HepG2 (cell line): Measurements from ENCODE around the gene VARS2. TPM values are rescaled to one million over a fixed set of nuclear protein-coding genes. Genes with fewer than 3 reads are reported as not detected.

ENCODE experiments used
- ATAC-seq: fragments of 200-7000 bp; cut with Tn5 transposase; 3 replicates; pipeline ENCODE4 v1.9.1; 2020; ENCODE audit warnings: mild to moderate bottlenecking, moderate library complexity
- BruUV-seq: library from RNA; stranded (reverse); fragments of 400-500 nt; replicated peaks from 2 replicates; lab custom pipeline; 2021; lab: Mats Ljungman, UMichigan
- CTCF ChIA-PET: fragments of 300-600 bp; formaldehyde crosslinking; extraction: SDS; loops from one replicate; lab custom pipeline; 2021; ENCODE audit warnings: low total read pairs, inconsistent platforms, low intra/inter-chr PET ratio; lab: Yijun Ruan, JAX
- POLR2A ChIA-PET: fragments of 350-600 bp; sonication (Branson Sonifier 250); formaldehyde crosslinking; loops from one replicate; lab custom pipeline; 2020; ENCODE audit warnings: antibody characterized with exemption, inconsistent platforms; lab: Yijun Ruan, JAX
- DNase-seq: peaks from one replicate; pipeline ENCODE4 v3.0.0-alpha.2; 2015; ENCODE audit warnings: low spot score
- FAIRE-seq: peaks from 3 replicates; lab custom pipeline; 2011; peaks lifted over from hg19 to GRCh38; lab: Jason Lieb, UNC
- H2AFZ ChIP-seq: one replicate; pipeline ENCODE4 v1.6.1; 2011; ENCODE audit warnings: low read length, inconsistent platforms
- H3K27ac ChIP-seq: fragments of 300-600 bp; 3 replicates; pipeline ENCODE4 v1.8.0; 2011; ENCODE audit warnings: mixed run types, mild to moderate bottlenecking, mixed read lengths, low read length, inconsistent platforms; ENCODE audit not compliant: insufficient read depth; ENCODE audit errors: extremely low read length
- H3K27me3 ChIP-seq, 2 experiments: fragments of 200-600 bp in 1 of 2; 2 replicates in 1 of 2; 3 replicates in 1 of 2; pipeline versions ENCODE4 v1.6.0 to v1.8.0; 2011; ENCODE audit warnings: low read length in 2 of 2, mild to moderate bottlenecking in 2 of 2, moderate library complexity in 2 of 2, inconsistent platforms in 1 of 2; ENCODE audit not compliant: insufficient read depth in 2 of 2, control insufficient read depth in 1 of 2
- H3K36me3 ChIP-seq, 2 experiments: fragments of 200-600 bp in 1 of 2; replicated peaks in 1 of 2; 2 replicates in 1 of 2; 3 replicates in 1 of 2; pipeline versions ENCODE4 v1.5.1 to v1.8.0; 2011; ENCODE audit warnings: low read length in 2 of 2, inconsistent platforms in 1 of 2; ENCODE audit not compliant: insufficient read depth in 2 of 2, control insufficient read depth in 1 of 2
- H3K4me1 ChIP-seq: 2 replicates; pipeline ENCODE4 v1.5.1; 2012; ENCODE audit warnings: low read length, inconsistent platforms; ENCODE audit not compliant: insufficient read depth
- H3K4me2 ChIP-seq: 2 replicates; pipeline ENCODE4 v1.6.0; 2011; ENCODE audit warnings: low read depth, low read length, inconsistent platforms
- H3K4me3 ChIP-seq, 3 experiments: fragments of 200-600 bp in 1 of 3; sonication (generic), shearing (Covaris generic) in 1 of 3; replicated peaks in 1 of 3; 2 replicates each; pipeline ENCODE4 v1.5.1; 2011 to 2016; ENCODE audit warnings: low read length in 3 of 3, inconsistent platforms in 2 of 3, low read depth in 2 of 3, mild to moderate bottlenecking in 2 of 3, control low read depth in 1 of 3, mixed read lengths in 1 of 3; ENCODE audit not compliant: insufficient read depth in 1 of 3
- H3K79me2 ChIP-seq: one replicate; pipeline ENCODE4 v1.6.1; 2011; ENCODE audit warnings: low read length, inconsistent platforms; ENCODE audit not compliant: insufficient read depth
- H3K9ac ChIP-seq: 2 replicates; pipeline ENCODE4 v1.6.0; 2011; ENCODE audit warnings: mild to moderate bottlenecking, low read depth, low read length, inconsistent platforms; ENCODE audit not compliant: insufficient read depth
- H3K9me3 ChIP-seq: 2 replicates; pipeline ENCODE4 v1.5.1; 2012; ENCODE audit warnings: mild to moderate bottlenecking, low read length
- H4K20me1 ChIP-seq: 2 replicates; pipeline ENCODE4 v1.6.0; 2011; ENCODE audit warnings: inconsistent platforms, mild to moderate bottlenecking, low read length, moderate library complexity; ENCODE audit not compliant: insufficient read depth
- AGO1 ChIP-seq: fragments of 200-400 bp; formaldehyde crosslinking; IDR thresholded peaks from 2 replicates; pipeline ENCODE4 v1.6.1; 2017; ENCODE audit warnings: mild to moderate bottlenecking, low read depth, low read length, moderate library complexity; ENCODE audit not compliant: poor library complexity, severe bottlenecking
- FOXC1 ChIP-seq: sonication (generic); formaldehyde crosslinking; IDR thresholded peaks from 2 replicates; pipeline ENCODE4 v1.8.0; 2022; ENCODE audit warnings: mild to moderate bottlenecking, missing genetic modification reagents, borderline replicate concordance
- JUN ChIP-seq: sonication (generic); formaldehyde crosslinking; IDR thresholded peaks from 2 replicates; pipeline ENCODE4 v1.4.0; 2020; ENCODE audit warnings: mild to moderate bottlenecking, missing genetic modification reagents
- KDM4B ChIP-seq: sonication (generic); formaldehyde crosslinking; IDR thresholded peaks from 2 replicates; pipeline ENCODE4 v1.4.0; 2020; ENCODE audit warnings: missing genetic modification reagents
- MATR3 ChIP-seq: sonication (generic); formaldehyde crosslinking; IDR thresholded peaks from 2 replicates; pipeline ENCODE4 v1.4.0; 2020; ENCODE audit warnings: missing genetic modification reagents
- NFYB ChIP-seq: sonication (generic); formaldehyde crosslinking; IDR thresholded peaks from 2 replicates; pipeline ENCODE4 v1.4.0; 2020; ENCODE audit warnings: missing genetic modification reagents
- NPAS2 ChIP-seq: sonication (generic); formaldehyde crosslinking; IDR thresholded peaks from 2 replicates; pipeline ENCODE4 v1.8.0; 2022; ENCODE audit warnings: mild to moderate bottlenecking, missing genetic modification reagents, borderline replicate concordance
- PAWR ChIP-seq: sonication (generic); formaldehyde crosslinking; IDR thresholded peaks from 2 replicates; pipeline ENCODE4 v1.4.0; 2020; ENCODE audit warnings: missing genetic modification reagents, mild to moderate bottlenecking, borderline replicate concordance
- SP140L ChIP-seq: sonication (generic); formaldehyde crosslinking; IDR thresholded peaks from 2 replicates; pipeline ENCODE4 v1.4.0; 2020; ENCODE audit warnings: missing genetic modification reagents, borderline replicate concordance
- SP4 ChIP-seq: sonication (generic); formaldehyde crosslinking; IDR thresholded peaks from 2 replicates; pipeline ENCODE4 v1.8.1; 2023; ENCODE audit warnings: mild to moderate bottlenecking, missing genetic modification reagents
- SRSF4 ChIP-seq: fragments of 200-400 bp; formaldehyde crosslinking; IDR thresholded peaks from one replicate; pipeline ENCODE4 v1.6.1; 2018; ENCODE audit warnings: mild to moderate bottlenecking, low read depth, low read length, moderate library complexity; ENCODE audit not compliant: poor library complexity, severe bottlenecking
- STAG1 ChIP-seq: sonication (generic); formaldehyde crosslinking; IDR thresholded peaks from 2 replicates; pipeline ENCODE4 v1.4.0; 2020; ENCODE audit warnings: missing genetic modification reagents
- ZNF230 ChIP-seq: sonication (generic); formaldehyde crosslinking; IDR thresholded peaks from 2 replicates; pipeline ENCODE4 v1.4.0; 2020; ENCODE audit warnings: mild to moderate bottlenecking, missing genetic modification reagents
- ZNF878 ChIP-seq: sonication (generic); formaldehyde crosslinking; IDR thresholded peaks from 2 replicates; pipeline ENCODE4 v1.8.1; 2023; ENCODE audit warnings: mild to moderate bottlenecking, missing genetic modification reagents, moderate library complexity
- in situ Hi-C: cut with HindIII; loops from 2 replicates; pipeline ENCODE4 v1.10.0; 2017; ENCODE audit warnings: low pct_unique_long_range_greater_than_20kb; ENCODE audit not compliant: extremely low pct_ligation_motif_present
- intact Hi-C: fragments of 100-400 bp; cut with micrococcal nuclease; formaldehyde crosslinking; loops from one replicate; pipeline ENCODE4 v1.10.0; 2022; ENCODE audit not compliant: unreplicated experiment
- polyA plus RNA-seq, 8 experiments: library from polyadenylated mRNA; depleted of rRNA in 3 of 8; stranded (reverse) in 7 of 8; unstranded in 1 of 8; fragments of >200 nt; fragmentation: Illumina TruSeq in 4 of 8; extraction: Trizol in 4 of 8; gene quantifications; 2 replicates each; pipeline versions ENCODE4 v1.2.1 to v1.2.3, GENCODE V29; 2011 to 2016; ENCODE audit warnings: low read depth in 4 of 8, missing spikeins in 1 of 8, mixed read lengths in 1 of 8; ENCODE audit not compliant: insufficient read depth in 1 of 8
- total RNA-seq, 5 experiments: library from RNA; depleted of rRNA; stranded (reverse); fragments of >200 nt; fragmentation: Illumina TruSeq; extraction: Trizol; gene quantifications; 2 replicates each; pipeline ENCODE4 v1.2.3, GENCODE V29; 2016; ENCODE audit warnings: low read depth in 1 of 5
- TF ChIP-seq, protein P1 (sequence below): sonication (generic); formaldehyde crosslinking; conservative IDR thresholded peaks from 2 replicates; pipeline ENCODE4 v1.8.0; 2022; ENCODE audit warnings: mild to moderate bottlenecking, moderate library complexity, missing genetic modification reagents
- TF ChIP-seq, protein P2 (sequence below): sonication (generic); formaldehyde crosslinking; IDR thresholded peaks from 2 replicates; pipeline ENCODE4 v1.4.0; 2020; ENCODE audit warnings: missing genetic modification reagents; ENCODE audit errors: not compliant biosample characterization

Gene VARS2
- total and polyA plus RNA-seq, 2 of the 13 experiments (the other 11 are each of a cell fraction or from before 2014, with no cell fraction given) = 61.8 to 71.8 TPM

DNA sequence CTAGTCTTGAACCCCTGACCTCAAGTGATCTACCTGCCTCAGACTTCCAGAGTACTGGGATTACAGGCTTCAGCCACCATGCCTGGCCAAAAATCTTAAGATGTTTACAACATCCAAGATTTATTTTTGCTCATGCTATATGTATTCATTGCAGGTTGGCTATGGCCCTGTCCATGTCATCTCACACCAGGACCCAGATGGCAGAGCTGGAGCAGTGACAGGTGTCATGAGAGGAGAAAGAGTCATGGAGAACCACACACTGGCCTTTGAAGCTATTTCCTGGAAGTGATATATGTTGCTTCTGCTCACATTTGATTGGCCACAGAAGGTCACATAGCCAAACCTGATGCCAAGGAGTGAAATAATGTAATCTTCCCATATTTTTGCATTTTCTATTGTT, 43.5 kb upstream of the VARS2 start:
- DNase-seq (no peak), ATAC-seq (no peak), FAIRE-seq (no peak)
- TF ChIP-seq MATR3 (CRISPR knock-in tag) (no peak), NFYB (CRISPR knock-in tag) (no peak), JUN (CRISPR knock-in tag) (no peak), STAG1 (CRISPR knock-in tag) (no peak), AGO1 (no peak), SRSF4 (no peak), SP4 (CRISPR knock-in tag) (no peak), ZNF878 (CRISPR knock-in tag) (no peak), FOXC1 (no peak), NPAS2 (no peak), ZNF230 (CRISPR knock-in tag) (no peak), KDM4B (no peak), PAWR (no peak), SP140L (no peak)
- TF ChIP-seq, protein P1, sequence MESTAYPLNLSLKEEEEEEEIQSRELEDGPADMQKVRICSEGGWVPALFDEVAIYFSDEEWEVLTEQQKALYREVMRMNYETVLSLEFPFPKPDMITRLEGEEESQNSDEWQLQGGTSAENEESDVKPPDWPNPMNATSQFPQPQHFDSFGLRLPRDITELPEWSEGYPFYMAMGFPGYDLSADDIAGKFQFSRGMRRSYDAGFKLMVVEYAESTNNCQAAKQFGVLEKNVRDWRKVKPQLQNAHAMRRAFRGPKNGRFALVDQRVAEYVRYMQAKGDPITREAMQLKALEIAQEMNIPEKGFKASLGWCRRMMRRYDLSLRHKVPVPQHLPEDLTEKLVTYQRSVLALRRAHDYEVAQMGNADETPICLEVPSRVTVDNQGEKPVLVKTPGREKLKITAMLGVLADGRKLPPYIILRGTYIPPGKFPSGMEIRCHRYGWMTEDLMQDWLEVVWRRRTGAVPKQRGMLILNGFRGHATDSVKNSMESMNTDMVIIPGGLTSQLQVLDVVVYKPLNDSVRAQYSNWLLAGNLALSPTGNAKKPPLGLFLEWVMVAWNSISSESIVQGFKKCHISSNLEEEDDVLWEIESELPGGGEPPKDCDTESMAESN (CRISPR knock-in tag) = no peak
- TF ChIP-seq, protein P2, sequence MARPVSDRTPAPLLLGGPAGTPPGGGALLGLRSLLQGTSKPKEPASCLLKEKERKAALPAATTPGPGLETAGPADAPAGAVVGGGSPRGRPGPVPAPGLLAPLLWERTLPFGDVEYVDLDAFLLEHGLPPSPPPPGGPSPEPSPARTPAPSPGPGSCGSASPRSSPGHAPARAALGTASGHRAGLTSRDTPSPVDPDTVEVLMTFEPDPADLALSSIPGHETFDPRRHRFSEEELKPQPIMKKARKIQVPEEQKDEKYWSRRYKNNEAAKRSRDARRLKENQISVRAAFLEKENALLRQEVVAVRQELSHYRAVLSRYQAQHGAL (CRISPR knock-in tag) = no peak
- H4K20me1 ChIP-seq = no peaks in the 10 kb centered on the region
- BruUV-seq = no TSS peak
- no peaks in the 10 kb centered on the region for H3K27me3 ChIP-seq
- H3K9ac ChIP-seq = no peak overlapping the region
- no peak overlapping the region for H3K4me2 ChIP-seq
- H3K9me3 ChIP-seq = peaks cover 16% of the 10 kb centered on the region; the same call in 1 of the 2 replicates
- no peak overlapping the region for H2AFZ ChIP-seq
- H3K79me2 ChIP-seq = no peaks in the 10 kb centered on the region
- in situ Hi-C loops = no loop called here
- no peak overlapping the region for H3K27ac ChIP-seq
- intact Hi-C loops = no loop called here
- CTCF ChIA-PET = no interaction called here
- no peak overlapping the region for H3K4me3 ChIP-seq
- POLR2A ChIA-PET = no interaction called here
- no peaks in the 10 kb centered on the region for H3K36me3 ChIP-seq
- H3K4me1 ChIP-seq = no peaks in the 10 kb centered on the region
